GM18498 (cell line): Measurements from ENCODE around the gene CST1.
"Not testable (repeated sequence)": the region's sequence is repeated elsewhere in the genome, so short reads cannot be mapped to it uniquely, and the experiment has no call there.

Experiments used
- ATAC-seq: cut with Tn5 transposase; IDR thresholded peaks from one replicate; pipeline ENCODE4 v1.9.1; 2021; ENCODE audit warnings: mild to moderate bottlenecking, moderate library complexity; ENCODE audit not compliant: unreplicated experiment

CST1 gene

DNA sequence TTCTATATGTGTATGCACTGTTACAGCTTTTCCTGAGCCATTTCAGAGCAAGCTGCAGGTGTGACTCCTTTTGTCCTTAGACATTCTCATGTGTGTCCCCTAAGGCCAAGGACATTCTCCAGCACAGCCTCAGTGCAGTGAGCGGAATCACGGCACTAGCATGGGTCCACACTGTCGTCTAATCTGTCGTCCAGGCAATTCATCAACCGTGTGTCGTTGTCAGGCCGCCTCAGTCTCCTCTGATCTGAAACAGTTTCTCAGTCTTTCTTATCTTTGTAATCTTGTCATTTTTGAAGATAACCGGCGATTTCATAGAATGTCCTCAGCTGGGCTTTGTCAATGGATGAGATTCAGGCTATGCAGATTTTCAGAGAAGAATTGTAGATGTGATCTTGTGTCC is 31.4 kb downstream of the CST1 start:
- not testable (repeated sequence) for ATAC-seq

DNA sequence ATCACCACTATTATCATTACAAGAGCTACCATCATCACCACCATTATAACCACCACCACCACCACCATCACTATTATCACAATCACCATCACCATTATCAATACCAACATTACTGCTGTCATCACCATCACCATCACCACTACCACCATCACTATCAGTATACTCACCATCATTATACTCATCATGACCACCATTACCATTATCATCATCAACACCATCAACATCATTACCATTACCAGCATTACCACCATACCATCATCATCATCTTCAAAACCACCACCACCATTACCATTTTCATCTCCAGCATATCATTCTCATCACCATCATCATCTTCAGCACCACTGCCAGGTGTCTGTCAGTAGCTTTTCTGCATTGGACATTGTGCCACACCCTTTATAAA is 39.0 kb downstream of the CST1 start:
- ATAC-seq: not testable (repeated sequence)

DNA sequence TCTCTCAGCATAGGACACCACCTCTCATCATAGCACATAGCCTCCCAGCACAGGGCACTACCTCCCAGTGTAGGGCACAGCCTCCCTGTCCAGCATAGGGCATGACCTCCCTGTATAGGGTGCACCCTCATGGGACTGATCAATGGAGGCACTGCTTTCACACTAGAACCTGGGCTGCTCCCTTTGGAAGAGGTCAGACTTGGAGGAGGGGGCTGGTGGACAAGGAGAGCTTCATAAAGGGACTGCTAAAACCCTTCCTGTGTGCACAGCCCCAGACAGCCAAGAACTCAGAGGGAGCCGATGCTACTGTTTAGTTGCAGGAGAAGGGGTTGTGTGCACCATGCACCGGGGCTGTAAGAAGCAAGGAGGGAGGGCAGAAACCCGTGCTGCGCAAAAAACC is 40.0 kb downstream of the CST1 start:
- ATAC-seq: no peak

DNA sequence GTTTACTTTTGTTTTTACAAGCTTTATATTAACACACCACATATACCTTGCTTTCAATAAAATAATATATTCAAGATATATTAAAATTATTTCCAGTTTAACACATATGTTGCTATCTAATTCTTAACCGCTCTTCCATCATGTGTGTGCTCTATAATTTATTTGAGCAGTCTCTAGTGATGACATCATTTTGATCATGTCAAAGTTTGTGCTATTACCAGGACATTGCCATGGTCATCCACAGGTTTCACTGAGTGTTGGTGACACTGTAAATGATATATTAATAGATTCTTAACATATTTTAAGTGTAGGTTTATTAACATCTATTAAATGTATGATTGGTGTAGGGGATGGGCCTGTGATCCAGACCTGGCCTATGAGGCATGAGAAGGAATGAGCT is 44.8 kb downstream of the CST1 start:
- ATAC-seq: no peak

DNA sequence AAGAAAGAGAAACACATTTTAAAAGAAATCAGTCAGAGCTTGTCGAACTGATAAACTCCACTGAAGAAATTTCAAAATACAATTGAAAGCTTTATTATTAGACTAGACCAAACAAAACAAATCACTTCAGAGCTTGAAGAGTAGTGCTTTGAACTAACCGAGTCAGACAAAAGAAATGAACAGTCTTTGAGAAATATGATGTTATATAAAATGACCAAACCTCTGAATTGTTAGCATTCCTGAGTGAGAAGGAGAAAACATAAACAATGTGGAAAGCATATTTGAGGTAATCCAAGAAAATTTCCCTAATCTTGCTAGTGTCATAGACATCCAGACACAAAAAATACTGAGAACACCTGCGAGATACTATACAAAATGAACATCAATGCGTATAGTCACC is 48.7 kb downstream of the CST1 start:
- ATAC-seq: no peak

DNA sequence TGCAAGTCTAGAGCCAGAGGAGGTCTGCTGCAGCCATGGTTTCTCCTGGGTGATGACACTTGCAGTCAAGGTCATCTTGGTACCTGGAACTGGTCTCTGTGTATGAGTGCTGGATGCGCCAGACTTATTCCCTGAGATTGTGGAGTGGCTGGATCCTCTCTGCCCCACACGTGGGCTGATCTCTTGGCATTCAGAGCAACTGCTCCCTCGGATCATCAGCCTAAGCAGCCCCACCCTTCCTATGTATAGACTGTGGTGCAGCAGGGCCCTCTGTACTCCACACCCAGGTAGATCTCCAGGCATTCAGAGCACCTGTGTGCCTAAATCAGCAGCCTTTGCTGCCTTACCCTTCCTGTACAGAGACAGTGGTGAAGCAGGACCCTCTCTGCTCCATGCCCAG is 49.8 kb downstream of the CST1 start:
- ATAC-seq: no peak

DNA sequence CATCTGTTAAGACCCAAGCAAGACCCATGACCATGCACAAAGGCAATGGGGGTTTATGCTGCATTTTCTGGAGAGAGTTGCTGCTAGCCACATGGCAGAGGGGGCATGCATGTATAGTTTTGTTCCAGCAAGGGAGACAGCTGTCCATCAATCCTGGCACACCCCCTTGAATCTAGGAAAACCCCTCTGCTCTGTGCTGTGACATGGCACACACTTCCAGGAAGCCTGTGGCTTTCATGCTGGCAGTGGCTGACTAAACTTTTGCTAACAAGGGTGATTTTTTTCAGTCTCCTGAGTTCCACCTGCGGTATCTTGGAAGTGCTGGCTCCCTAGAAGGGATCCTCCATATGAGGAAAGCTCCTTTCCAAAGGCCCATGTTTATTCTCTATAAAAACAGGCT is 52.8 kb downstream of the CST1 start:
- ATAC-seq: no peak
